ENCODE data around the gene OAF. TPM values are rescaled to one million over a fixed set of nuclear protein-coding genes. Genes with fewer than 3 reads are reported as not detected.

The OAF gene
- total and polyA plus RNA-seq, 2 experiments from 2014 or later, result 1.1 to 3.0 TPM

GRCh38 chr11:120203626-120204025 is 7.2 kb upstream of the OAF start:
- H2AFZ ChIP-seq, result no peak overlapping the region
- no peaks in the 10 kb centered on the region for H3K9me2 ChIP-seq (ENCODE audit: insufficient read depth)
- ATAC-seq (no peak), DNase-seq (ENCODE audit: low spot score) (no peak)
- H3K4me1 ChIP-seq (ENCODE audit: insufficient read depth), result peaks cover 13% of the 10 kb centered on the region; the same call in 1 of the 2 replicates
- H3K36me3 Mint-ChIP-seq (ENCODE audit: low read depth), result no peaks in the 10 kb centered on the region
- H4K20me1 ChIP-seq (replicated peaks; ENCODE audit: insufficient read depth), result no peaks in the 10 kb centered on the region; the same call in 1 of the 2 replicates
- no peak overlapping the region for H3K27ac ChIP-seq (ENCODE audit: low read depth)
- H3K36me3 ChIP-seq (ENCODE audit: insufficient read depth), result no peaks in the 10 kb centered on the region
- peaks cover 63% of the 10 kb centered on the region for H3K27me3 Mint-ChIP-seq (ENCODE audit: insufficient read depth, low read depth, poor library complexity)
- peaks cover 82% of the 10 kb centered on the region for H3K27me3 ChIP-seq (ENCODE audit: insufficient read depth)
- no peaks in the 10 kb centered on the region for H3F3A ChIP-seq (replicated peaks; ENCODE audit: low read depth)
- no peak for TF ChIP-seq CREB1 (CRISPR knock-in tag; IDR thresholded peaks at IDR 0.05; ENCODE audit: low read depth)
- no peak for TF ChIP-seq STAT1 (IDR thresholded peaks at IDR 0.05; ENCODE audit: unreplicated experiment)
- TF ChIP-seq POLR2AphosphoS5 (IDR thresholded peaks at IDR 0.05; ENCODE audit: low read depth), result no peak
- no peak for TF ChIP-seq EZH2phosphoT487 (IDR thresholded peaks at IDR 0.05; ENCODE audit: unreplicated experiment)
- TF ChIP-seq EZH2 (IDR thresholded peaks at IDR 0.05; ENCODE audit: low read depth, unreplicated experiment), result no peak
- no peak for TF ChIP-seq JUNB (IDR thresholded peaks at IDR 0.05; ENCODE audit: unreplicated experiment)
- no peak for TF ChIP-seq NANOG (IDR thresholded peaks at IDR 0.05; ENCODE audit: borderline replicate concordance)
- TF ChIP-seq, protein P1, sequence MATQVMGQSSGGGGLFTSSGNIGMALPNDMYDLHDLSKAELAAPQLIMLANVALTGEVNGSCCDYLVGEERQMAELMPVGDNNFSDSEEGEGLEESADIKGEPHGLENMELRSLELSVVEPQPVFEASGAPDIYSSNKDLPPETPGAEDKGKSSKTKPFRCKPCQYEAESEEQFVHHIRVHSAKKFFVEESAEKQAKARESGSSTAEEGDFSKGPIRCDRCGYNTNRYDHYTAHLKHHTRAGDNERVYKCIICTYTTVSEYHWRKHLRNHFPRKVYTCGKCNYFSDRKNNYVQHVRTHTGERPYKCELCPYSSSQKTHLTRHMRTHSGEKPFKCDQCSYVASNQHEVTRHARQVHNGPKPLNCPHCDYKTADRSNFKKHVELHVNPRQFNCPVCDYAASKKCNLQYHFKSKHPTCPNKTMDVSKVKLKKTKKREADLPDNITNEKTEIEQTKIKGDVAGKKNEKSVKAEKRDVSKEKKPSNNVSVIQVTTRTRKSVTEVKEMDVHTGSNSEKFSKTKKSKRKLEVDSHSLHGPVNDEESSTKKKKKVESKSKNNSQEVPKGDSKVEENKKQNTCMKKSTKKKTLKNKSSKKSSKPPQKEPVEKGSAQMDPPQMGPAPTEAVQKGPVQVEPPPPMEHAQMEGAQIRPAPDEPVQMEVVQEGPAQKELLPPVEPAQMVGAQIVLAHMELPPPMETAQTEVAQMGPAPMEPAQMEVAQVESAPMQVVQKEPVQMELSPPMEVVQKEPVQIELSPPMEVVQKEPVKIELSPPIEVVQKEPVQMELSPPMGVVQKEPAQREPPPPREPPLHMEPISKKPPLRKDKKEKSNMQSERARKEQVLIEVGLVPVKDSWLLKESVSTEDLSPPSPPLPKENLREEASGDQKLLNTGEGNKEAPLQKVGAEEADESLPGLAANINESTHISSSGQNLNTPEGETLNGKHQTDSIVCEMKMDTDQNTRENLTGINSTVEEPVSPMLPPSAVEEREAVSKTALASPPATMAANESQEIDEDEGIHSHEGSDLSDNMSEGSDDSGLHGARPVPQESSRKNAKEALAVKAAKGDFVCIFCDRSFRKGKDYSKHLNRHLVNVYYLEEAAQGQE (IDR thresholded peaks at IDR 0.05; ENCODE audit: unreplicated experiment), result no peak
- no peak for TF ChIP-seq ZNF114 (CRISPR knock-in tag; IDR thresholded peaks at IDR 0.05)
- TF ChIP-seq, protein P2, sequence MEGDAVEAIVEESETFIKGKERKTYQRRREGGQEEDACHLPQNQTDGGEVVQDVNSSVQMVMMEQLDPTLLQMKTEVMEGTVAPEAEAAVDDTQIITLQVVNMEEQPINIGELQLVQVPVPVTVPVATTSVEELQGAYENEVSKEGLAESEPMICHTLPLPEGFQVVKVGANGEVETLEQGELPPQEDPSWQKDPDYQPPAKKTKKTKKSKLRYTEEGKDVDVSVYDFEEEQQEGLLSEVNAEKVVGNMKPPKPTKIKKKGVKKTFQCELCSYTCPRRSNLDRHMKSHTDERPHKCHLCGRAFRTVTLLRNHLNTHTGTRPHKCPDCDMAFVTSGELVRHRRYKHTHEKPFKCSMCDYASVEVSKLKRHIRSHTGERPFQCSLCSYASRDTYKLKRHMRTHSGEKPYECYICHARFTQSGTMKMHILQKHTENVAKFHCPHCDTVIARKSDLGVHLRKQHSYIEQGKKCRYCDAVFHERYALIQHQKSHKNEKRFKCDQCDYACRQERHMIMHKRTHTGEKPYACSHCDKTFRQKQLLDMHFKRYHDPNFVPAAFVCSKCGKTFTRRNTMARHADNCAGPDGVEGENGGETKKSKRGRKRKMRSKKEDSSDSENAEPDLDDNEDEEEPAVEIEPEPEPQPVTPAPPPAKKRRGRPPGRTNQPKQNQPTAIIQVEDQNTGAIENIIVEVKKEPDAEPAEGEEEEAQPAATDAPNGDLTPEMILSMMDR (conservative IDR thresholded peaks at IDR 0.05; ENCODE audit: low read depth in 2 of 2), result no peak
- TF ChIP-seq ZNF331 (CRISPR knock-in tag; IDR thresholded peaks at IDR 0.05; ENCODE audit: low read depth), result no peak
- TF ChIP-seq ZNF462 (CRISPR knock-in tag; IDR thresholded peaks at IDR 0.05), result no peak
- TF ChIP-seq, protein P3, sequence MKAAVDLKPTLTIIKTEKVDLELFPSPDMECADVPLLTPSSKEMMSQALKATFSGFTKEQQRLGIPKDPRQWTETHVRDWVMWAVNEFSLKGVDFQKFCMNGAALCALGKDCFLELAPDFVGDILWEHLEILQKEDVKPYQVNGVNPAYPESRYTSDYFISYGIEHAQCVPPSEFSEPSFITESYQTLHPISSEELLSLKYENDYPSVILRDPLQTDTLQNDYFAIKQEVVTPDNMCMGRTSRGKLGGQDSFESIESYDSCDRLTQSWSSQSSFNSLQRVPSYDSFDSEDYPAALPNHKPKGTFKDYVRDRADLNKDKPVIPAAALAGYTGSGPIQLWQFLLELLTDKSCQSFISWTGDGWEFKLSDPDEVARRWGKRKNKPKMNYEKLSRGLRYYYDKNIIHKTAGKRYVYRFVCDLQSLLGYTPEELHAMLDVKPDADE (IDR thresholded peaks at IDR 0.05), result no peak
- peaks cover 23% of the 10 kb centered on the region for H3K4me1 Mint-ChIP-seq
- no peak overlapping the region for H3K4me3 Mint-ChIP-seq
- H3K9me3 Mint-ChIP-seq, result no peaks in the 10 kb centered on the region
- no peak overlapping the region for H3K4me2 ChIP-seq
- H3K27ac Mint-ChIP-seq, result no peak overlapping the region
- no peak overlapping the region for H3K4me3 ChIP-seq
- H3K79me2 ChIP-seq (replicated peaks; ENCODE audit: insufficient read depth), result no peaks in the 10 kb centered on the region

All from GM23338 (cell line).